ENCODE results near the gene ESRRB.

DNA sequence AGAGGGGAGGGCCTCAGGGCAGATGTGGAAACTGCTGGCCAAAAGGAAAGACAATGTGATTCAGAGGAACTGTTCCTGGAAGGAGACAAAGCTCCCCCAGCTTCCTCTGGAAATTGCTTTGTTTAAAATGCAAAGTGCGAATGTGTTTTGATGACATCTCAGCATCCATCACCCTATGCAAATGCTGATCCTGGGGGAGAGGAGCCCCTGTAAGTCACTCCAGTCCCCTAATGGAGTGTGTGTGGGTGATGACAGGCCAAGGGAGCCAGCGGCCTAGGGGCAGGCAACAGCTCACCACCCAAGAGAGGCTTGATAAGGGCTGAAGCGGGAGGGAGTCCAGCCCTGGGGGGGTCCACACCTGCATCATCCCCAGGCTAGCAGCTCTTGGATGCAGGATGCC, 134.2 kb downstream of the ESRRB start:
- TF ChIP-seq, protein P1, sequence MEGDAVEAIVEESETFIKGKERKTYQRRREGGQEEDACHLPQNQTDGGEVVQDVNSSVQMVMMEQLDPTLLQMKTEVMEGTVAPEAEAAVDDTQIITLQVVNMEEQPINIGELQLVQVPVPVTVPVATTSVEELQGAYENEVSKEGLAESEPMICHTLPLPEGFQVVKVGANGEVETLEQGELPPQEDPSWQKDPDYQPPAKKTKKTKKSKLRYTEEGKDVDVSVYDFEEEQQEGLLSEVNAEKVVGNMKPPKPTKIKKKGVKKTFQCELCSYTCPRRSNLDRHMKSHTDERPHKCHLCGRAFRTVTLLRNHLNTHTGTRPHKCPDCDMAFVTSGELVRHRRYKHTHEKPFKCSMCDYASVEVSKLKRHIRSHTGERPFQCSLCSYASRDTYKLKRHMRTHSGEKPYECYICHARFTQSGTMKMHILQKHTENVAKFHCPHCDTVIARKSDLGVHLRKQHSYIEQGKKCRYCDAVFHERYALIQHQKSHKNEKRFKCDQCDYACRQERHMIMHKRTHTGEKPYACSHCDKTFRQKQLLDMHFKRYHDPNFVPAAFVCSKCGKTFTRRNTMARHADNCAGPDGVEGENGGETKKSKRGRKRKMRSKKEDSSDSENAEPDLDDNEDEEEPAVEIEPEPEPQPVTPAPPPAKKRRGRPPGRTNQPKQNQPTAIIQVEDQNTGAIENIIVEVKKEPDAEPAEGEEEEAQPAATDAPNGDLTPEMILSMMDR (IDR thresholded peaks at IDR 0.05), result no peak
- TF ChIP-seq EP300 (IDR thresholded peaks at IDR 0.05), result no peak

Data from gastroesophageal sphincter (tissue), 3 donors.